Skeletal muscle satellite cell (primary cell): ENCODE measurements around the gene SLN.

Experiments used
- H3K27me3 ChIP-seq: 2 replicates; pipeline ENCODE4 v1.7.0; 2013; ENCODE audit warnings: low read length; ENCODE audit not compliant: control insufficient read depth, insufficient read depth
- H3K36me3 ChIP-seq: 2 replicates; pipeline ENCODE4 v1.7.0; 2013; ENCODE audit warnings: mild to moderate bottlenecking, control low read depth, low read length; ENCODE audit not compliant: insufficient read depth
- H3K4me1 ChIP-seq: 2 replicates; pipeline ENCODE4 v1.7.0; 2013; ENCODE audit warnings: low read length; ENCODE audit not compliant: control insufficient read depth, insufficient read depth
- H3K4me2 ChIP-seq: 2 replicates; pipeline ENCODE4 v1.7.0; 2013; ENCODE audit warnings: mild to moderate bottlenecking, low read length
- H3K4me3 ChIP-seq: 2 replicates; pipeline ENCODE4 v1.7.0; 2013; ENCODE audit warnings: low read length
- H3K9ac ChIP-seq: 2 replicates; pipeline ENCODE4 v1.7.0; 2013; ENCODE audit warnings: mild to moderate bottlenecking, low read depth, low read length, moderate library complexity
- H3K9me3 ChIP-seq: replicated peaks from 2 replicates; pipeline ENCODE4 v1.7.0; 2013; ENCODE audit warnings: mild to moderate bottlenecking, control low read depth, low read length

The SLN gene

DNA sequence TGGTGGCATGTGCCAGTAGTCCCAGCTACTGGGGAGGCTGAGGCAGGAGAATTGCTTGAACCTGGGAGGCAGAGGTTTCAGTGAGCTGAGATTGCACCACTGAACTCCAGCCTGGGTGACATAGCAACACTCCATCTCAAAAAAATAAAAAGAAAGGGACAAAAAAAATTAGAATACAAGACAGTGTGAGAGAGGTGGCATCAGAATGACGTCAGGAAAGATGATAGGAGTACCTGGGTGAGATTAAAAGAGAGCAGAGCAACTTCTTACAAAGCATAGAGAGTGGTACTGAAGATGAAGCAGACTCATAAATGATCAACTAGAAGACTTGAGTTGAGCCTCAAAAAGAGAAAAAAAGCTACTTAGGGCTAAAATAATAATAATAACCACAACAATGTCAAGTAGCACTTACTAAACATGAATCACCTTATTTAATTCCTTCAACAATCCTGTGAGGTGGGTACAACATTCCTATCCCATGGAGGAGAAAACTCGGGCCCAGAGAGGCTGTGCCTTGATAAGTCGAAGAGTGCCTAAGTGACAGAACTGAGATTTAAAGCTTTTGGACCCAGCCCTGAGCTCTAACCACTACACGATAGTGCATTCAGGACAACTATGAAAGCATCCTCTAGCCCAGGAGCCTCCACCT is 5.2 kb upstream of the SLN start:
- peaks cover 15% of the 10 kb centered on the region for H3K4me1 ChIP-seq
- no peak overlapping the region for H3K4me2 ChIP-seq
- peaks cover 13% of the 10 kb centered on the region for H3K27me3 ChIP-seq

DNA sequence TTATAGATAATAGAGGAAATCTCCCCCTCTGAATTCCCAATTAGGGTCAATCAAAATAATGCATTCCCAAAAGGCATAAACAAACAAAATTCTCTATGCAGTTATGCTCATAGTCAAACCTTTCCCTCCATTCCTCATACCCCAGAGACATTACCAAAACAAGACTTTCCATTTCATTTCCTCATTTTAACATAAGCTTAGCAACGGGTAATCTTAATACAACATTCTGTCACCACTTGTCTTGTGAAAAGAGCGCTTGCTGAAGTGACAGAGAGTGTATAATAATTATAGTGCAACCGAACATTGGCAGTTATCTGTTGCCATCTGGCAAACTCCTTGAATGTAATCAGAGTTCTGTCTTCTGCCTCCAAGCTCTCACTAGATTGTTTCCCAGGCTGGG is 1.2 kb upstream of the SLN start:
- peaks cover 23% of the 10 kb centered on the region for H3K27me3 ChIP-seq
- H3K4me3 ChIP-seq, result no peak overlapping the region
- H3K9me3 ChIP-seq, result no peaks in the 10 kb centered on the region
- peaks cover 2% of the 10 kb centered on the region for H3K4me1 ChIP-seq
- no peak overlapping the region for H3K9ac ChIP-seq
- no peaks in the 10 kb centered on the region for H3K36me3 ChIP-seq
- no peak overlapping the region for H3K4me2 ChIP-seq

More for the DNA sequence above, 5.2 kb upstream of the SLN start:
- no peaks in the 10 kb centered on the region for H3K9me3 ChIP-seq
- H3K4me3 ChIP-seq, result no peak overlapping the region
- no peak overlapping the region for H3K9ac ChIP-seq
- no peaks in the 10 kb centered on the region for H3K36me3 ChIP-seq

DNA sequence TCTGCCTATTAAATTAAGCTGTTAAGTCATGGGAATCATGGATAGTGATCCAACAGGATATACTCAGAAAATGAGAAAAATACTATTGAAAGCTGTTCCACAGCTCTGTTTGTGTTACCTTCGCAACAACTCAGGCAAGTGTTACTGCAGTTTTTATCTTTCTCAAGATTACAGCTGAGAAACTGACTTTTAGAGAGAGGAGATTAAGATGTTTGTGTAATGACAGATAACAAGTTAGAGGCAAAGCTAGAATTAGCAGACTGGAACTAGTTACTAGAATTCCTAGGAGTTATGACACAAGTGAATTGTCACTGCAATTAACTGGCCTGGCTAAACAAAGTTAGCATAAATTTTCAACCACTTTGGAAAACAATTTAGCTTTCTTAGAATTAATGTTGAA is 1.6 kb downstream of the SLN start:
- H3K9me3 ChIP-seq, result no peaks in the 10 kb centered on the region
- H3K4me2 ChIP-seq, result no peak overlapping the region
- no peaks in the 10 kb centered on the region for H3K36me3 ChIP-seq
- H3K4me3 ChIP-seq, result no peak overlapping the region
- peaks cover 10% of the 10 kb centered on the region for H3K4me1 ChIP-seq
- peaks cover 20% of the 10 kb centered on the region for H3K27me3 ChIP-seq
- no peak overlapping the region for H3K9ac ChIP-seq

GRCh38 chr11:107708792-107709191 is 3.1 kb downstream of the SLN start:
- Histone ChIP-seq H3K9me3 (no peaks in the 10 kb centered on the region), H3K4me3 (no peak overlapping the region)

DNA sequence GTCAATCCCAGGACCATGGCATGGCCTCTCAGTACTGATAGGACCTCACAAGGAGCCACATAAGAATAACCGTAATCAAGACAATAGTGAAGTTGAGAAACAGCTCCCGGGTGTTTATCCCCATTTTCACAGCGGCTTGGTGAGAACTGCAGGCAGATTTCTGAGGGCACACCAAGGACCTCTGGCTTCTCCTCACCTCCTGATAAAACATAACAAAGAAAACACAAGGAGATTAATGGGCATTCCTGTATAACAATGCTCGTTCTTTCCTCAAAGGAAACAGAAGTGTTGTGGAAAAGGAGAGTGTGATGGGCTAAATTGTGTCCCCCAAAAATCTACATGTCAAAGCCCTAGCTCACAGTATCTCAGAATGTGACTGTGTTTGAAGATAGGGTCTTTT is 4.0 kb downstream of the SLN start:
- Histone ChIP-seq H3K9me3 (no peaks in the 10 kb centered on the region), H3K27me3 (peaks cover 13% of the 10 kb centered on the region)

More at GRCh38 chr11:107708792-107709191, 3.1 kb downstream of the SLN start:
- H3K4me2 ChIP-seq, result no peak overlapping the region
- H3K36me3 ChIP-seq, result no peaks in the 10 kb centered on the region
- peaks cover 21% of the 10 kb centered on the region for H3K4me1 ChIP-seq
- no peak overlapping the region for H3K9ac ChIP-seq
- H3K27me3 ChIP-seq, result peaks cover 13% of the 10 kb centered on the region

GRCh38 chr11:107707215-107707671 is 4.6 kb downstream of the SLN start:
- Histone ChIP-seq H3K4me3 (no peak overlapping the region), H3K4me1 (peaks cover 21% of the 10 kb centered on the region), H3K27me3 (peaks cover 12% of the 10 kb centered on the region), H3K9ac (no peak overlapping the region), H3K9me3 (no peaks in the 10 kb centered on the region), H3K4me2 (no peak overlapping the region), H3K36me3 (no peaks in the 10 kb centered on the region)

More for the DNA sequence above, 4.0 kb downstream of the SLN start:
- Histone ChIP-seq H3K4me2 (no peak overlapping the region), H3K9ac (no peak overlapping the region), H3K4me3 (no peak overlapping the region), H3K36me3 (no peaks in the 10 kb centered on the region), H3K4me1 (peaks cover 21% of the 10 kb centered on the region)

- Histone ChIP-seq H3K4me2 (no peak overlapping the region), H3K4me1 (peaks cover 21% of the 10 kb centered on the region), H3K36me3 (no peaks in the 10 kb centered on the region), H3K9ac (no peak overlapping the region), H3K9me3 (no peaks in the 10 kb centered on the region), H3K27me3 (peaks cover 5% of the 10 kb centered on the region), H3K4me3 (no peak overlapping the region)
Measured at GRCh38 chr11:107706531-107706930, 5.3 kb downstream of the SLN start.

DNA sequence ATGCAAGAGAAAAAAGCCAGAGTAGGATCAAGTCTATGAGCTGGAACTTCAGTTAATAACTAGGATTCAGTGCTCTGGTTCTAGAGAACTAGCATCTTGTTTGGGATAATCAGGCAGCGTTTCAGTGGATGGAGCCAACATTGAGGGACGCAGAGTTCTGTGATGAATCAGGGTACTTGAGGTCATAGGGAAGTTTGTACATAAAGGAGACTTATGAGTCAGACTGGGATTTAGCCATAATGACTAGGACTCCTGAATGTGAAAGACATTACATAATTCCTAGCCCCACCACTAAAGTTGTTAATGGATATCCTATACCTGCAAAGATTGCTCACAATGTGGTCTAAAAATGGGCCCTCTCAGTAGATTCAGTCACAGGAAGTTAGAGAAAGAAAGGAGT is 6.8 kb downstream of the SLN start:
- Histone ChIP-seq H3K27me3 (no peaks in the 10 kb centered on the region), H3K9me3 (no peaks in the 10 kb centered on the region), H3K4me3 (peak overlapping the region; percentile 11), H3K4me1 (peaks cover 21% of the 10 kb centered on the region), H3K4me2 (peak overlapping the region; percentile 45), H3K36me3 (no peaks in the 10 kb centered on the region), H3K9ac (peak overlapping the region; percentile 46)

GRCh38 chr11:107704451-107704850 is 7.4 kb downstream of the SLN start:
- H3K4me3 ChIP-seq, result peak overlapping the region; percentile 11
- peak overlapping the region; percentile 46 for H3K9ac ChIP-seq
- no peaks in the 10 kb centered on the region for H3K27me3 ChIP-seq
- peaks cover 21% of the 10 kb centered on the region for H3K4me1 ChIP-seq
- no peaks in the 10 kb centered on the region for H3K9me3 ChIP-seq
- peak overlapping the region; percentile 45 for H3K4me2 ChIP-seq
- no peaks in the 10 kb centered on the region for H3K36me3 ChIP-seq

GRCh38 chr11:107702723-107703122 is 9.1 kb downstream of the SLN start:
- no peak overlapping the region for H3K4me3 ChIP-seq
- no peaks in the 10 kb centered on the region for H3K36me3 ChIP-seq
- H3K4me2 ChIP-seq, result no peak overlapping the region
- H3K4me1 ChIP-seq, result peaks cover 21% of the 10 kb centered on the region
- no peaks in the 10 kb centered on the region for H3K27me3 ChIP-seq
- no peaks in the 10 kb centered on the region for H3K9me3 ChIP-seq
- no peak overlapping the region for H3K9ac ChIP-seq

- H3K4me2 ChIP-seq, result no peak overlapping the region
- H3K27me3 ChIP-seq, result no peaks in the 10 kb centered on the region
- H3K4me3 ChIP-seq, result no peak overlapping the region
- no peaks in the 10 kb centered on the region for H3K36me3 ChIP-seq
- peaks cover 21% of the 10 kb centered on the region for H3K4me1 ChIP-seq
- no peaks in the 10 kb centered on the region for H3K9me3 ChIP-seq
- H3K9ac ChIP-seq, result no peak overlapping the region
Measured at GRCh38 chr11:107702109-107702660, 9.7 kb downstream of the SLN start.
